Measurements from ENCODE around the gene CBX1. TPM values are rescaled to one million over a fixed set of nuclear protein-coding genes. Genes with fewer than 3 reads are reported as not detected.

The CBX1 gene
- polyA plus RNA-seq, 1 donor from 2014 or later: 363 TPM

DNA sequence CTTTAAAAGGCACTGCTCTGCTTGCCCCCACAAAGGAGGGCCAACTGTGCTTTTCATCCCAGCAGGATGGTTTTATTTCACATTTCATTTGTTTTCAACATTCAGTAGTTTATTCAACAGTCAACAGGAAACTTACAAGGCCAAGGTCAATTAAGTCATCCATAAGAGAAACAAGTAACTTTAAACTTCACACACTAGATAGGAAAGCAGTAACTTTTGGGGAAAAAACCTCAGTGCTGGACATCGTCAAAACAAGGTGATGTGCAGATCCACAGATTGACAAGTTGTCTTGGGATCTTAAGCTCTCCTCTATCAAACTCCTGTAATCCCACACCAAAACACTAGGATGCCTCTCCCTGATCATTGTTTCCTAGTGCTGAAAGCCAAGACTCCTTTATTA is 34.6 kb downstream of the CBX1 start:
- H3K36me3 ChIP-seq (ENCODE audit: insufficient read depth, low read length): no peaks in the 10 kb centered on the region
- no peak overlapping the region for H3K27ac ChIP-seq (ENCODE audit: low read length)
- no peak overlapping the region for H3K4me2 ChIP-seq (ENCODE audit: low read length)

DNA sequence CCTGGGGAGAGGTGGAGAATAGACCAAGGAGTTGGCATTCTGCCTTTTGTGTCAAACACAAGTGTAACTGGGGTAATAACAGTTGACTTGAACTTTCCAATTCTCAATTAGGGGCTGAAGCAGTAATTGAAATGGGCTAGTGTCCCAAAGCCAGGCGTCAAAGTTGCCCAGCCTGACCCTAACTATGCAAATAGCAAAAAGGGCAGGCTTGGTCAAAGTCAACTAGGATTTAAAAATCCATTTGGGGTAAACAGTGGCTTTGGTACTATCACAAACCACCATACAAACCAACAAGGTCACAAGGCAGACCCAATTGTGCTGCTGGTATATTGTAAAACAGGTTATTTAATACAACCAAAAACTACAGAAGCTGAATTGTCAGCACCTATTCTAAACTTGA is 35.1 kb downstream of the CBX1 start:
- Histone ChIP-seq H3K4me2 (ENCODE audit: low read length) (no peak overlapping the region), H3K27ac (ENCODE audit: low read length) (no peak overlapping the region), H3K4me3 (ENCODE audit: low read length) (no peak overlapping the region), H3K36me3 (ENCODE audit: insufficient read depth, low read length) (no peaks in the 10 kb centered on the region), H4K20me1 (ENCODE audit: insufficient read depth) (no peaks in the 10 kb centered on the region), H3K27me3 (ENCODE audit: insufficient read depth, low read depth, low read length) (no peaks in the 10 kb centered on the region), H3K9ac (ENCODE audit: low read length) (no peak overlapping the region), H2AFZ (ENCODE audit: low read depth, low read length) (no peak overlapping the region), H3F3A (ENCODE audit: insufficient read depth, low read length, poor library complexity, severe bottlenecking) (no peaks in the 10 kb centered on the region), H3K9me2 (ENCODE audit: insufficient read depth, low read length) (no peaks in the 10 kb centered on the region), H3K9me3 (ENCODE audit: low read length) (no peaks in the 10 kb centered on the region), H3K79me2 (replicated peaks; ENCODE audit: insufficient read depth, low read length) (peaks cover 4% of the 10 kb centered on the region)
- TF ChIP-seq EP300 (conservative IDR thresholded peaks at IDR 0.05; ENCODE audit: poor library complexity, severe bottlenecking): no peak
- TF ChIP-seq REST (IDR thresholded peaks at IDR 0.05; ENCODE audit: borderline replicate concordance): no peak
- no peak for TF ChIP-seq POLR2AphosphoS5 (IDR thresholded peaks at IDR 0.05)

More for the DNA sequence above, 34.6 kb downstream of the CBX1 start:
- no peak overlapping the region for H3K9ac ChIP-seq (ENCODE audit: low read length)
- no peak for TF ChIP-seq EP300 (conservative IDR thresholded peaks at IDR 0.05; ENCODE audit: poor library complexity, severe bottlenecking)
- no peak for TF ChIP-seq EZH2 (IDR thresholded peaks at IDR 0.05; ENCODE audit: borderline replicate concordance, insufficient read depth, low read length, poor library complexity, severe bottlenecking)
- no peak for TF ChIP-seq MXI1 (conservative IDR thresholded peaks at IDR 0.05; ENCODE audit: poor library complexity, severe bottlenecking)
- no peak for TF ChIP-seq POLR2AphosphoS5 (IDR thresholded peaks at IDR 0.05)
- no peak for TF ChIP-seq TAF1 (IDR thresholded peaks at IDR 0.05; ENCODE audit: low read depth)
- TF ChIP-seq REST (IDR thresholded peaks at IDR 0.05; ENCODE audit: borderline replicate concordance): no peak
- H3K4me3 ChIP-seq (ENCODE audit: low read length): no peak overlapping the region
- H3K79me2 ChIP-seq (replicated peaks; ENCODE audit: insufficient read depth, low read length): peaks cover 4% of the 10 kb centered on the region
- no peaks in the 10 kb centered on the region for H3K9me2 ChIP-seq (ENCODE audit: insufficient read depth, low read length)
- H3K9me3 ChIP-seq (ENCODE audit: low read length): no peaks in the 10 kb centered on the region
- H3K27me3 ChIP-seq (ENCODE audit: insufficient read depth, low read depth, low read length): no peaks in the 10 kb centered on the region
- H3F3A ChIP-seq (ENCODE audit: insufficient read depth, low read length, poor library complexity, severe bottlenecking): no peaks in the 10 kb centered on the region
- no peak overlapping the region for H2AFZ ChIP-seq (ENCODE audit: low read depth, low read length)
- no peaks in the 10 kb centered on the region for H4K20me1 ChIP-seq (ENCODE audit: insufficient read depth)

DNA sequence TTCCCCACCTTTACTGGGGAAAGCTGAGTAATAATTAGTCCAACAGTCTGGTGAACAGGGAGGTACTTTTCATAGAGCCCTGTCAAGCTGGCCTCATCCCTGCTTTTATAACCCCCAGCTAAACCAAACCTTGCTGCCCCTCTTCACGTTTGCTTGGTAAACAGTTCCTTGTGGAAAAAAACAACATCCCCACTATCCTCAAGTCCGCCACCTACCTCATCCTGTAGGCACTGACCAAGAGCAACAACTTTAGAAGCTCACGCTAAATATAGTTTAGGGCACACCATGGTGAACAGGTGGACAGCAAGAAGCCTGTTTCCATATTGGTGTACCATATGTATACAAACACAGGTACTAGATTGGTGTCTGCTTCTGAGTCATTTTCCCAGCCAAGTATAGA is 36.6 kb downstream of the CBX1 start:
- Histone ChIP-seq H3K79me2 (replicated peaks; ENCODE audit: insufficient read depth, low read length) (peaks cover 4% of the 10 kb centered on the region), H2AFZ (ENCODE audit: low read depth, low read length) (no peak overlapping the region), H3K27ac (ENCODE audit: low read length) (no peak overlapping the region), H3F3A (ENCODE audit: insufficient read depth, low read length, poor library complexity, severe bottlenecking) (no peaks in the 10 kb centered on the region), H3K36me3 (ENCODE audit: insufficient read depth, low read length) (no peaks in the 10 kb centered on the region), H3K9ac (ENCODE audit: low read length) (no peak overlapping the region), H3K4me3 (ENCODE audit: low read length) (no peak overlapping the region), H4K20me1 (ENCODE audit: insufficient read depth) (peaks cover 3% of the 10 kb centered on the region), H3K4me2 (ENCODE audit: low read length) (no peak overlapping the region), H3K27me3 (ENCODE audit: insufficient read depth, low read depth, low read length) (no peaks in the 10 kb centered on the region), H3K9me2 (ENCODE audit: insufficient read depth, low read length) (no peaks in the 10 kb centered on the region), H3K9me3 (ENCODE audit: low read length) (no peaks in the 10 kb centered on the region)
- TF ChIP-seq EZH2 (IDR thresholded peaks at IDR 0.05; ENCODE audit: borderline replicate concordance, insufficient read depth, low read length, poor library complexity, severe bottlenecking) (no peak), REST (IDR thresholded peaks at IDR 0.05; ENCODE audit: borderline replicate concordance) (no peak), SMC3 (conservative IDR thresholded peaks at IDR 0.05; ENCODE audit: poor library complexity) (no peak), MXI1 (conservative IDR thresholded peaks at IDR 0.05; ENCODE audit: poor library complexity, severe bottlenecking) (no peak), CTCF (IDR thresholded peaks at IDR 0.05; ENCODE audit: poor library complexity, severe bottlenecking) (no peak), EP300 (conservative IDR thresholded peaks at IDR 0.05; ENCODE audit: poor library complexity, severe bottlenecking) (no peak), RAD21 (conservative IDR thresholded peaks at IDR 0.05) (no peak), POLR2AphosphoS5 (IDR thresholded peaks at IDR 0.05) (no peak), TAF1 (IDR thresholded peaks at IDR 0.05; ENCODE audit: low read depth) (no peak)

All from neural cell (in vitro differentiated cells).